ENCODE results near the gene KRTAP13-3. TPM values are rescaled to one million over a fixed set of nuclear protein-coding genes. Genes with fewer than 3 reads are reported as not detected.

The KRTAP13-3 gene
- total RNA-seq, 1 donor from 2014 or later, result not detected

Other genes starting within 250 kb of the KRTAP13-3 start
- gene CLDN8, start 209.8 kb downstream of the KRTAP13-3 start, total RNA-seq, result not detected
- not detected for gene KRTAP24-1, start 143.0 kb downstream of the KRTAP13-3 start, total RNA-seq
- not detected for gene KRTAP25-1, start 136.4 kb downstream of the KRTAP13-3 start, total RNA-seq
- gene KRTAP26-1, start 105.6 kb downstream of the KRTAP13-3 start, total RNA-seq, result not detected
- not detected for gene KRTAP27-1, start 88.2 kb downstream of the KRTAP13-3 start, total RNA-seq
- gene KRTAP23-1, start 77.3 kb downstream of the KRTAP13-3 start, total RNA-seq, result not detected
- not detected for gene KRTAP13-2, start 53.7 kb downstream of the KRTAP13-3 start, total RNA-seq
- not detected for gene KRTAP13-1, start 29.9 kb downstream of the KRTAP13-3 start, total RNA-seq
- not detected for gene KRTAP13-4, start 4.3 kb upstream of the KRTAP13-3 start, total RNA-seq
- gene KRTAP15-1, start 14.3 kb upstream of the KRTAP13-3 start, total RNA-seq, result not detected
- gene KRTAP19-1, start 54.4 kb upstream of the KRTAP13-3 start, total RNA-seq, result not detected
- gene KRTAP19-2, start 61.5 kb upstream of the KRTAP13-3 start, total RNA-seq, result not detected
- not detected for gene KRTAP19-3, start 66.1 kb upstream of the KRTAP13-3 start, total RNA-seq
- not detected for gene KRTAP19-4, start 71.2 kb upstream of the KRTAP13-3 start, total RNA-seq
- gene KRTAP19-5, start 76.2 kb upstream of the KRTAP13-3 start, total RNA-seq, result not detected
- not detected for gene KRTAP19-6, start 115.9 kb upstream of the KRTAP13-3 start, total RNA-seq
- not detected for gene KRTAP19-7, start 135.4 kb upstream of the KRTAP13-3 start, total RNA-seq
- not detected for gene KRTAP22-2, start 164.5 kb upstream of the KRTAP13-3 start, total RNA-seq
- not detected for gene KRTAP6-3, start 166.5 kb upstream of the KRTAP13-3 start, total RNA-seq
- gene KRTAP6-2, start 173.0 kb upstream of the KRTAP13-3 start, total RNA-seq, result not detected
- gene KRTAP22-1, start 175.2 kb upstream of the KRTAP13-3 start, total RNA-seq, result not detected
- gene KRTAP6-1, start 188.0 kb upstream of the KRTAP13-3 start, total RNA-seq, result not detected
- gene KRTAP20-1, start 190.5 kb upstream of the KRTAP13-3 start, total RNA-seq, result not detected
- gene KRTAP20-4, start 194.7 kb upstream of the KRTAP13-3 start, total RNA-seq, result not detected
- gene KRTAP20-2, start 209.3 kb upstream of the KRTAP13-3 start, total RNA-seq, result not detected
- gene KRTAP20-3, start 216.9 kb upstream of the KRTAP13-3 start, total RNA-seq, result not detected